H9 (cell line): Measurements from ENCODE around the gene OR6B3. TPM values are rescaled to one million over a fixed set of nuclear protein-coding genes. Genes with fewer than 3 reads are reported as not detected.

Experiments used
- DNase-seq: peaks from one replicate; pipeline ENCODE4 v3.0.0-alpha.2; 2017
- H2AFZ ChIP-seq: one replicate; pipeline ENCODE4 v1.6.1; 2013; ENCODE audit warnings: mild to moderate bottlenecking, low read length, control low read depth, moderate library complexity
- H2AK5ac ChIP-seq: 2 replicates; pipeline ENCODE4 v1.6.1; 2013; ENCODE audit warnings: low read length, control low read depth, mixed read lengths; ENCODE audit not compliant: insufficient read length
- H2BK120ac ChIP-seq: one replicate; pipeline ENCODE4 v1.6.1; 2013; ENCODE audit warnings: low read depth, mild to moderate bottlenecking, low read length, control low read depth, inconsistent platforms; ENCODE audit not compliant: poor library complexity, severe bottlenecking
- H2BK12ac ChIP-seq: 2 replicates; pipeline ENCODE4 v1.6.1; 2013; ENCODE audit warnings: low read length, control low read depth, mixed read lengths, low read depth; ENCODE audit not compliant: insufficient read length
- H2BK15ac ChIP-seq: 2 replicates; pipeline ENCODE4 v1.6.1; 2013; ENCODE audit warnings: low read depth, low read length, control low read depth
- H2BK20ac ChIP-seq: one replicate; pipeline ENCODE4 v1.6.1; 2013; ENCODE audit warnings: low read depth, mild to moderate bottlenecking, low read length, control low read depth, inconsistent platforms; ENCODE audit not compliant: poor library complexity, severe bottlenecking
- H2BK5ac ChIP-seq: 2 replicates; pipeline ENCODE4 v1.6.1; 2013; ENCODE audit warnings: low read length, control low read depth, mixed read lengths; ENCODE audit not compliant: insufficient read length
- H3K14ac ChIP-seq: 2 replicates; pipeline ENCODE4 v1.6.1; 2013; ENCODE audit warnings: low read length, control low read depth; ENCODE audit not compliant: insufficient read depth
- H3K18ac ChIP-seq: 2 replicates; pipeline ENCODE4 v1.6.1; 2013; ENCODE audit warnings: low read depth, mild to moderate bottlenecking, mixed read lengths, low read length, control low read depth; ENCODE audit not compliant: insufficient read length
- H3K23ac ChIP-seq: 2 replicates; pipeline ENCODE4 v1.6.1; 2013; ENCODE audit warnings: low read length, control low read depth, mixed read lengths, low read depth; ENCODE audit not compliant: insufficient read length
- H3K23me2 ChIP-seq: 2 replicates; pipeline ENCODE4 v1.6.1; 2013; ENCODE audit warnings: low read depth, mild to moderate bottlenecking, mixed read lengths, low read length, control low read depth; ENCODE audit not compliant: insufficient read length, poor library complexity, severe bottlenecking
- H3K27ac ChIP-seq: 2 replicates; pipeline ENCODE4 v1.5.1; 2013; ENCODE audit warnings: low read length, control low read depth, mixed read lengths, low read depth; ENCODE audit not compliant: insufficient read length
- H3K27me3 ChIP-seq: 2 replicates; pipeline ENCODE4 v1.6.1; 2013; ENCODE audit warnings: low read length, control low read depth, inconsistent platforms; ENCODE audit not compliant: insufficient read depth
- H3K4ac ChIP-seq: 2 replicates; pipeline ENCODE4 v1.6.1; 2013; ENCODE audit warnings: low read depth, mild to moderate bottlenecking, control low read depth, inconsistent platforms, low read length, moderate library complexity
- H3K4me1 ChIP-seq: 2 replicates; pipeline ENCODE4 v1.6.1; 2013; ENCODE audit warnings: low read length, control low read depth, inconsistent platforms; ENCODE audit not compliant: insufficient read depth
- H3K4me2 ChIP-seq: 2 replicates; pipeline ENCODE4 v1.6.1; 2013; ENCODE audit warnings: low read length, control low read depth, mixed read lengths; ENCODE audit not compliant: insufficient read length, insufficient read depth
- H3K56ac ChIP-seq: 2 replicates; pipeline ENCODE4 v1.6.1; 2013; ENCODE audit warnings: low read depth, mild to moderate bottlenecking, mixed read lengths, low read length, control low read depth; ENCODE audit not compliant: insufficient read length
- H3K79me1 ChIP-seq: 2 replicates; pipeline ENCODE4 v1.6.1; 2013; ENCODE audit warnings: low read depth, mild to moderate bottlenecking, moderate library complexity, low read length, control low read depth, inconsistent platforms; ENCODE audit not compliant: insufficient read depth, poor library complexity, severe bottlenecking
- H3K79me2 ChIP-seq: 2 replicates; pipeline ENCODE4 v1.6.1; 2013; ENCODE audit warnings: low read length, control low read depth, inconsistent platforms; ENCODE audit not compliant: insufficient read depth
- H3K9ac ChIP-seq: 2 replicates; pipeline ENCODE4 v1.6.1; 2013; ENCODE audit warnings: low read length, control low read depth, mixed read lengths; ENCODE audit not compliant: insufficient read length; ENCODE audit errors: extremely low read depth
- H3K9me3 ChIP-seq: one replicate; pipeline ENCODE4 v1.6.1; 2013; ENCODE audit warnings: low read depth, low read length, inconsistent platforms; ENCODE audit not compliant: control insufficient read depth
- H3T11ph ChIP-seq: one replicate; pipeline ENCODE4 v1.6.1; 2013; ENCODE audit warnings: mild to moderate bottlenecking, low read length, control low read depth, inconsistent platforms
- H4K20me1 ChIP-seq: one replicate; pipeline ENCODE4 v1.6.1; 2013; ENCODE audit not compliant: control insufficient read depth, insufficient read length, insufficient read depth
- H4K5ac ChIP-seq: 2 replicates; pipeline ENCODE4 v1.6.1; 2013; ENCODE audit warnings: low read depth, mild to moderate bottlenecking, mixed read lengths, low read length, control low read depth; ENCODE audit not compliant: insufficient read length
- H4K8ac ChIP-seq: replicated peaks from 2 replicates; pipeline ENCODE4 v1.6.1; 2013; ENCODE audit warnings: low read length, control low read depth, mixed read lengths, low read depth; ENCODE audit not compliant: insufficient read length
- H4K91ac ChIP-seq: 2 replicates; pipeline ENCODE4 v1.6.1; 2013; ENCODE audit warnings: low read depth, mild to moderate bottlenecking, moderate library complexity, mixed read lengths, low read length, control low read depth; ENCODE audit not compliant: insufficient read length
- H3K27ac Mint-ChIP-seq, 3 experiments: 2 replicates in 2 of 3; 3 replicates in 1 of 3; pipeline ENCODE4 v1.8.0; 2020 to 2021; ENCODE audit warnings: mixed read lengths in 3 of 3, mild to moderate bottlenecking in 1 of 3, moderate library complexity in 1 of 3
- H3K27me3 Mint-ChIP-seq: 2 replicates; pipeline ENCODE4 v1.8.0; 2021; ENCODE audit warnings: low read depth, mild to moderate bottlenecking, moderate library complexity, mixed read lengths
- H3K36me3 Mint-ChIP-seq, 3 experiments: 2 replicates in 2 of 3; 3 replicates in 1 of 3; pipeline ENCODE4 v1.8.0; 2020 to 2021; ENCODE audit warnings: low read depth in 3 of 3, mixed read lengths in 3 of 3; ENCODE audit not compliant: insufficient read depth in 1 of 3
- H3K4me1 Mint-ChIP-seq, 2 experiments: 2 replicates each; pipeline ENCODE4 v1.8.0; 2020; ENCODE audit warnings: mixed read lengths in 2 of 2
- H3K4me3 Mint-ChIP-seq, 2 experiments: 2 replicates in 1 of 2; 3 replicates in 1 of 2; pipeline ENCODE4 v1.8.0; 2020 to 2021; ENCODE audit warnings: mild to moderate bottlenecking in 2 of 2, mixed read lengths in 2 of 2, moderate library complexity in 1 of 2
- H3K9me3 Mint-ChIP-seq, 2 experiments: 2 replicates in 1 of 2; 3 replicates in 1 of 2; pipeline ENCODE4 v1.8.0; 2020; ENCODE audit warnings: mild to moderate bottlenecking in 2 of 2, mixed read lengths in 2 of 2, moderate library complexity in 1 of 2
- WGBS: extraction: QIAGEN DNeasy Blood & Tissue Kit; methylation state at CpG from one replicate; pipeline ENCODE4 v1.1.7; 2013; ENCODE audit warnings: missing lambda C conversion rate, low lambda C conversion rate, mixed read lengths; ENCODE audit not compliant: insufficient read length; ENCODE audit errors: extremely low coverage; 5-methylcytosine and 5-hydroxymethylcytosine counted together
- total RNA-seq: library from RNA; stranded (reverse); gene quantifications from 2 replicates; pipeline ENCODE4 v1.2.1, GENCODE V29; 2021
- TF ChIP-seq, protein P1 (sequence below): fragments of 200-600 bp; sonication (generic); conservative IDR thresholded peaks from 3 replicates; pipeline ENCODE4 v1.8.0; 2021; ENCODE audit warnings: antibody characterized with exemption, mild to moderate bottlenecking

The OR6B3 gene
- total RNA-seq, 1 experiment from 2014 or later = not detected

DNA sequence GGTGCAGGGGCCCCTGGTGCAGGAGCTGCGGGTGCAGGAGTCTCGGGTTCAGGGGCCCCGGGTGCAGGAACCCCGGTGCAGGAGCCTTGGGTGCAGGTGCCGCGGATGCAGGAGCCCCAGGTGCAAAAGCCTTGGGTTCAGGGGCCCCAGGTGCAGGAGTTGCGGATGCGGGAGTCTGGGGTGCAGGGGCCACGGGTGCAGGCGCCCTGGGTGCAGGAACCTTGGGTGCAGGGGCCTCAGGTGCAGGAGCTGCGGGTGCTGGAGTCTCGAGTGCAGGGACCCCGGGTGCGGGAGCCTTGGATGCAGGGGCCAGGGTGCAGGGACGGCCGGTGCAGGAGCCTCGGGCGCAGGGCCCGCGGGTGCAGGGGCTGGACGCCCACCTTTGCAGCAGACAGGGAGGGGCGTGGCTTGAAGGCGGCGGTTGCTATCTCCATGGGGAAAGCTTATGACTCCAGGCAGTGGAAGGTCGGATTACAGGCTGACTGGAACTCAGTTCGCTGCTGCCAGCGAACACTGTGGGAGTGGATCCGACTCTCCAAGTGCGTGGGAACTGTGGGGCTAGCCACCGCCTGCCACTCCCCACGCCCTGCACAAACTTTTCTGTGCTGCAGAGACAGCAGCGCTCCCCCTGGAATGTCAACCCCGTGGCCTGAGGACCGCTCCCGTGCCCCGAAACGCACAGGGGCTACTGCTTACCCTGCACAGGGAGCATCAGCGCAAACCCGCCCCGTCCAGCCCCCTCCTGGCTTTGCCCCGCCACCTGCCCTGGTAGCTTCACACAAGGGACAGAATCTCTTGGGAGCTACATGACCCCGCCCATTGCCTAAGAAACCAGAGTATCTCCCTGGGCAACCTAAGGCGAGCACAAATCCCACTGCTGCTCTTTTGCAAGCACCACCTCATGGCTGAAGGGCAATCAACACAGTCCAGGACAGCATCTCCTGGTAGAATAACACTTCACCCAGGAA is 42.5 kb upstream of the OR6B3 start:
- Histone ChIP-seq H2AFZ (no peak overlapping the region), H3T11ph (no peak overlapping the region), H2BK12ac (no peak overlapping the region), H2BK20ac (no peak overlapping the region), H3K79me2 (no peaks in the 10 kb centered on the region), H3K9me3 (no peaks in the 10 kb centered on the region), H2AK5ac (no peak overlapping the region), H2BK5ac (no peak overlapping the region), H4K20me1 (no peaks in the 10 kb centered on the region), H3K4me2 (peak overlapping the region; percentile 62), H2BK15ac (no peak overlapping the region), H3K79me1 (no peaks in the 10 kb centered on the region), H3K9ac (no peak overlapping the region), H3K23me2 (peaks cover 6% of the 10 kb centered on the region), H3K23ac (no peak overlapping the region), H4K91ac (no peak overlapping the region), H4K5ac (no peak overlapping the region), H3K27ac (no peak overlapping the region), H2BK120ac (no peak overlapping the region), H3K18ac (no peak overlapping the region), H3K14ac (no peak overlapping the region; the same call in 1 of the 2 replicates), H3K4ac (no peak overlapping the region), H3K27me3 (no peaks in the 10 kb centered on the region), H3K56ac (no peak overlapping the region), H3K4me1 (no peaks in the 10 kb centered on the region), H4K8ac (no peak overlapping the region)
- Mint-ChIP-seq H3K27ac (no peak overlapping the region), H3K4me1 (peaks cover 12 to 13% of the 10 kb centered on the region in 2 experiments), H3K4me3 (peak overlapping the region; percentile 64 to 79), H3K27me3 (peaks cover 56% of the 10 kb centered on the region), H3K9me3 (peaks cover 9 to 16% of the 10 kb centered on the region in 2 experiments), H3K36me3 (peaks cover 0 to 5% (median 0%) of the 10 kb centered on the region in 3 experiments; a peak in 1 of 7 replicates)
- WGBS = no CpG with 5 or more reads among the region's 43 CpGs
- TF ChIP-seq, protein P1, sequence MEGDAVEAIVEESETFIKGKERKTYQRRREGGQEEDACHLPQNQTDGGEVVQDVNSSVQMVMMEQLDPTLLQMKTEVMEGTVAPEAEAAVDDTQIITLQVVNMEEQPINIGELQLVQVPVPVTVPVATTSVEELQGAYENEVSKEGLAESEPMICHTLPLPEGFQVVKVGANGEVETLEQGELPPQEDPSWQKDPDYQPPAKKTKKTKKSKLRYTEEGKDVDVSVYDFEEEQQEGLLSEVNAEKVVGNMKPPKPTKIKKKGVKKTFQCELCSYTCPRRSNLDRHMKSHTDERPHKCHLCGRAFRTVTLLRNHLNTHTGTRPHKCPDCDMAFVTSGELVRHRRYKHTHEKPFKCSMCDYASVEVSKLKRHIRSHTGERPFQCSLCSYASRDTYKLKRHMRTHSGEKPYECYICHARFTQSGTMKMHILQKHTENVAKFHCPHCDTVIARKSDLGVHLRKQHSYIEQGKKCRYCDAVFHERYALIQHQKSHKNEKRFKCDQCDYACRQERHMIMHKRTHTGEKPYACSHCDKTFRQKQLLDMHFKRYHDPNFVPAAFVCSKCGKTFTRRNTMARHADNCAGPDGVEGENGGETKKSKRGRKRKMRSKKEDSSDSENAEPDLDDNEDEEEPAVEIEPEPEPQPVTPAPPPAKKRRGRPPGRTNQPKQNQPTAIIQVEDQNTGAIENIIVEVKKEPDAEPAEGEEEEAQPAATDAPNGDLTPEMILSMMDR = no peak
- DNase-seq = peak; percentile 74
